Measurements from ENCODE around the gene FAM228A.

Gene FAM228A

GRCh38 chr2:24225499-24226242, 50.8 kb downstream of the FAM228A start:
- DNase-seq (ENCODE audit: low read depth in 2 of 2): no peak

- DNase-seq (ENCODE audit: low read depth in 2 of 2): no peak
Observed at GRCh38 chr2:24228470-24228869, 53.6 kb downstream of the FAM228A start.

GRCh38 chr2:24231461-24231881, 56.6 kb downstream of the FAM228A start:
- no peak for DNase-seq (ENCODE audit: low read depth in 2 of 2)

- no peak for DNase-seq (ENCODE audit: low read depth in 2 of 2)
Observed at GRCh38 chr2:24233321-24233720, 58.5 kb downstream of the FAM228A start.

GRCh38 chr2:24237313-24237712, 62.5 kb downstream of the FAM228A start:
- no peak for DNase-seq (ENCODE audit: low read depth in 2 of 2)

GRCh38 chr2:24238158-24238557, 63.3 kb downstream of the FAM228A start:
- DNase-seq (ENCODE audit: low read depth in 2 of 2): no peak

- DNase-seq (ENCODE audit: low read depth in 2 of 2): no peak
Observed at GRCh38 chr2:24239553-24239952, 64.7 kb downstream of the FAM228A start.

Data from stimulated activated CD4-positive, alpha-beta T cell treated with anti-CD3 and anti-CD28 coated beads, Interleukin-1b, Interleukin-23, amount 100 ng/mL, for 1 hour (primary cell).